ENCODE results near the gene DNAAF5. TPM values are rescaled to one million over a fixed set of nuclear protein-coding genes. Genes with fewer than 3 reads are reported as not detected.
"Not testable (repeated sequence)": the region's sequence is repeated elsewhere in the genome, so short reads cannot be mapped to it uniquely, and the experiment has no call there.

The DNAAF5 gene
- total and polyA plus RNA-seq, 7 experiments from 2014 or later, result 4.0 to 25.7 (median 13.4) TPM

DNA sequence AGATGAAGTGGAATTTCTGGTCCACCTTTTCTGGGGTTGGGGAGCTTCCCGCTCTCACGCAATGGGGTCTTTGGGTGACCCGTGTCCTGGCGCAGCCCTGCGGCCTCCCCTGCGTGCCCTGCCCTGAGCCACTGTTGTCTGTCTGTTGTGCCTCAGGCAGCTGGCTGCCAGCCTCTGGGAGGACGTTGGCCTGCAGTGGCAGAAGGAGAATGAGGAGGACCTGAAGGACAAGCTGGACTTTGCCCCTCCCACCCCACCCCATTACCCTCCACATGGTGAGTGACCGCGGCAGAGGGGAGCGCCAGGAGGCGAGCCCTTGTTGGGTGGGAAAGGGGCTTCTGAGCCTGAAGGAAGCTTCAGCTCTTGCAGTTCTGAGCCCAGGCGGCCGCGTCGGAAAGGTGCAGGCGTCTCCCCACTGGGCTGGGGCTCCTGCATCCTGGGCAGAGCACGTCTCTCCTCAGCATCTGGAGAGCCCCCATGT, 14.7 kb downstream of the DNAAF5 start:
- peaks cover 0 to 36% (median 0%) of the 10 kb centered on the region in 3 experiments for H3K36me3 ChIP-seq (ENCODE audit: control insufficient read depth in 2 of 3, insufficient read depth in 3 of 3, low read length in 3 of 3)
- CTCF ChIA-PET, result interaction anchor here (0.7 kb wide), 1 partner anchor 32 kb away, joined by 3 read pairs; no protein-coding TSS in a partner anchor
- H3K4me1 Mint-ChIP-seq, result peaks cover 5 to 15% (median 13%) of the 10 kb centered on the region in 7 donors
- H3K36me3 Mint-ChIP-seq, result peaks cover 11 to 43% (median 26%) of the 10 kb centered on the region in 5 donors
- ATAC-seq, result no peak
- DNase-seq, result no peak
- intact Hi-C loops (cut with micrococcal nuclease), result no loop called here
- H3K27ac ChIP-seq (ENCODE audit: low read depth, low read length), result no peak overlapping the region
- H3K27ac Mint-ChIP-seq, result no peak overlapping the region
- H3K27me3 ChIP-seq (ENCODE audit: control insufficient read depth in 2 of 2, insufficient read depth in 2 of 2, low read length in 2 of 2), result no peaks in the 10 kb centered on the region
- no peaks in the 10 kb centered on the region for H3K9me3 ChIP-seq (ENCODE audit: control insufficient read depth in 2 of 3, low read length in 3 of 3)
- no peak overlapping the region for H3K4me3 Mint-ChIP-seq
- H3K4me1 ChIP-seq (ENCODE audit: control insufficient read depth in 2 of 2, insufficient read depth in 2 of 2, low read length in 2 of 2), result no peaks in the 10 kb centered on the region
- H3K27me3 Mint-ChIP-seq, result no peaks in the 10 kb centered on the region
- POLR2A ChIA-PET, result no interaction called here
- no peak overlapping the region for H3K4me3 ChIP-seq (ENCODE audit: low read length)
- H3K9me3 Mint-ChIP-seq, result peaks cover 0 to 3% (median 0%) of the 10 kb centered on the region in 11 donors

DNA sequence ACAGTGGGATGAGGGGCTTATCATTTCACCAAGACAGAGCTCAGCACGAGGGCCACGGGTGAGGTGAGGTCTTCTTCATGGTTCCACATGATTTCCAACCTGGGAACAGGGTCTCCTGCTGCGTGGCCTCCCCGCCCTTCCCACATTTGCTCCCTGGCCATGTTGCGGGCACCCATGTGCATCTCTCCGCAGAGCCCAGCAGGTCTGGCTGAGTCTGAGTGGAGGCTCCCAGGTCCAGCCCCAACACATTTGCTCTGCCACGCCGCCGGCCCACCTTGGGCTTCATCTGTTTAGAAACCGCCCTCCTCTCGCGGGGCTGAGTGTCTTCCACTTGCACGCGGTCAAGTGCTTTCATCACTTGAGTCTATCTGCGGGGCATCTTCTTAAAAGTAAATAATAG, 15.4 kb downstream of the DNAAF5 start:
- intact Hi-C loops (cut with micrococcal nuclease), result no loop called here
- Mint-ChIP-seq H3K27ac (no peak overlapping the region), H3K27me3 (no peaks in the 10 kb centered on the region), H3K36me3 (peaks cover 11 to 43% (median 26%) of the 10 kb centered on the region in 5 donors), H3K4me1 (peaks cover 5 to 15% (median 13%) of the 10 kb centered on the region in 7 donors), H3K4me3 (no peak overlapping the region), H3K9me3 (peaks cover 0 to 3% (median 0%) of the 10 kb centered on the region in 11 donors)
- Histone ChIP-seq H3K4me1 (ENCODE audit: control insufficient read depth in 2 of 2, insufficient read depth in 2 of 2, low read length in 2 of 2) (no peaks in the 10 kb centered on the region), H3K27ac (ENCODE audit: low read depth, low read length) (no peak overlapping the region), H3K9me3 (ENCODE audit: control insufficient read depth in 2 of 3, low read length in 3 of 3) (no peaks in the 10 kb centered on the region), H3K36me3 (ENCODE audit: control insufficient read depth in 2 of 3, insufficient read depth in 3 of 3, low read length in 3 of 3) (peaks cover 0 to 38% (median 0%) of the 10 kb centered on the region in 3 experiments), H3K4me3 (ENCODE audit: low read length) (no peak overlapping the region), H3K27me3 (ENCODE audit: control insufficient read depth in 2 of 2, insufficient read depth in 2 of 2, low read length in 2 of 2) (no peaks in the 10 kb centered on the region)
- ATAC-seq (no peak), DNase-seq (no peak)
- ChIA-PET CTCF (no interaction called here), POLR2A (no interaction called here)

DNA sequence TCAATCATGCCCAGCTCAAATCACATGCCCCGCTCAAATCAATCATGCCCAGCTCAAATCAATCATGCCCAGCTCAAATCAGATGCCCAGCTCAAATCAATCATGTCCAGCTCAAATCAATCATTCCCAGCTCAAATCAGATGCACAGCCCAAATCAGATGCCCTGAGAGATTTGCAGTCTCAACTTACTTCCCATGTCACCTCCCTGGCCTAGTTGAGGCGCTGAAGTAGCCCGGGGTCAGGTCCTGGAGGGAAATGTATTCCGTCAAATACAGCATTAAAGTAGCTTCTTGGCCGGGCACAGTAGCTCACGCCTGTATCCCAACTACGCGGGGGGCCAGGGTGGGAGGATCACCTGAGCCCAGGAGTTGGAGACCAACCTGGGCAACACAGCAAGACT, 16.3 kb downstream of the DNAAF5 start:
- Mint-ChIP-seq H3K36me3 (peaks cover 6 to 38% (median 20%) of the 10 kb centered on the region in 5 donors), H3K27ac (no peak overlapping the region), H3K9me3 (peaks cover 0 to 3% (median 0%) of the 10 kb centered on the region in 11 donors), H3K4me3 (no peak overlapping the region), H3K27me3 (no peaks in the 10 kb centered on the region), H3K4me1 (peaks cover 2 to 9% (median 6%) of the 10 kb centered on the region in 7 donors)
- H3K27ac ChIP-seq (ENCODE audit: low read depth, low read length), result no peak overlapping the region
- peaks cover 0 to 39% (median 0%) of the 10 kb centered on the region in 3 experiments for H3K36me3 ChIP-seq (ENCODE audit: control insufficient read depth in 2 of 3, insufficient read depth in 3 of 3, low read length in 3 of 3)
- no peaks in the 10 kb centered on the region for H3K27me3 ChIP-seq (ENCODE audit: control insufficient read depth in 2 of 2, insufficient read depth in 2 of 2, low read length in 2 of 2)
- no peaks in the 10 kb centered on the region for H3K9me3 ChIP-seq (ENCODE audit: control insufficient read depth in 2 of 3, low read length in 3 of 3)
- ChIA-PET CTCF (no interaction called here), POLR2A (no interaction called here)
- no peak overlapping the region for H3K4me3 ChIP-seq (ENCODE audit: low read length)
- intact Hi-C loops (cut with micrococcal nuclease), result no loop called here
- DNase-seq (no peak), ATAC-seq (no peak)
- no peaks in the 10 kb centered on the region for H3K4me1 ChIP-seq (ENCODE audit: control insufficient read depth in 2 of 2, insufficient read depth in 2 of 2, low read length in 2 of 2)

- H3K4me3 ChIP-seq (ENCODE audit: low read length); POLR2A ChIA-PET; H3K9me3 Mint-ChIP-seq; H3K4me3 Mint-ChIP-seq; H3K27me3 Mint-ChIP-seq; H3K4me1 Mint-ChIP-seq; H3K27me3 ChIP-seq (ENCODE audit: control insufficient read depth in 2 of 2, insufficient read depth in 2 of 2, low read length in 2 of 2); H3K27ac Mint-ChIP-seq; ATAC-seq; H3K27ac ChIP-seq (ENCODE audit: low read depth, low read length); intact Hi-C loops (cut with micrococcal nuclease); CTCF ChIA-PET; H3K9me3 ChIP-seq (ENCODE audit: control insufficient read depth in 2 of 3, low read length in 3 of 3); H3K4me1 ChIP-seq (ENCODE audit: control insufficient read depth in 2 of 2, insufficient read depth in 2 of 2, low read length in 2 of 2); DNase-seq: not testable (repeated sequence)
- peaks cover 0 to 39% (median 0%) of the 10 kb centered on the region in 3 experiments for H3K36me3 ChIP-seq (ENCODE audit: control insufficient read depth in 2 of 3, insufficient read depth in 3 of 3, low read length in 3 of 3)
- H3K36me3 Mint-ChIP-seq, result peaks cover 3 to 33% (median 13%) of the 10 kb centered on the region in 5 donors
Measured at GRCh38 chr7:743341-744127, 17.0 kb downstream of the DNAAF5 start.

DNA sequence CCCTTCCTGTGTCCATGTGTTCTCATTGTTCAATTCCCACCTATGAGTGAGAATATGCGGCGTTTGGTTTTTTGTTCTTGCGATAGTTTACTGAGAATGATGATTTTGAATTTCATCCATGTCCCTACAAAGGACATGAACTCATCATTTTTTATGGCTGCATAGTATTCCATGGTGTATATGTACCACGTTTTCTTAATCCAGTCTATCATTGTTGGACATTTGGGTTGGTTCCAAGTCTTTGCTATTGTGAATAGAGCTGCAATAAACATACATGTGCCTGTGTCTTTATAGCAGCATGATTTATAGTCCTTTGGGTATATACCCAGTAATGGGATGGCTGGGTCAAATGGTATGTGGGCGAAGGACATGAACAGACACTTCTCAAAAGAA, 17.6 kb downstream of the DNAAF5 start:
- H3K9me3 Mint-ChIP-seq; H3K27me3 Mint-ChIP-seq; intact Hi-C loops (cut with micrococcal nuclease); ATAC-seq; DNase-seq; H3K27ac ChIP-seq (ENCODE audit: low read depth, low read length); H3K4me1 Mint-ChIP-seq; H3K27me3 ChIP-seq (ENCODE audit: control insufficient read depth in 2 of 2, insufficient read depth in 2 of 2, low read length in 2 of 2); H3K9me3 ChIP-seq (ENCODE audit: control insufficient read depth in 2 of 3, low read length in 3 of 3); H3K4me3 ChIP-seq (ENCODE audit: low read length); H3K4me1 ChIP-seq (ENCODE audit: control insufficient read depth in 2 of 2, insufficient read depth in 2 of 2, low read length in 2 of 2); CTCF ChIA-PET; POLR2A ChIA-PET; H3K4me3 Mint-ChIP-seq: not testable (repeated sequence)
- Mint-ChIP-seq H3K27ac (peak overlapping the region in 1 of 9 donors; percentile 23), H3K36me3 (peaks cover 3 to 34% (median 12%) of the 10 kb centered on the region in 5 donors)
- peaks cover 0 to 39% (median 0%) of the 10 kb centered on the region in 3 experiments for H3K36me3 ChIP-seq (ENCODE audit: control insufficient read depth in 2 of 3, insufficient read depth in 3 of 3, low read length in 3 of 3)

- H3K27ac Mint-ChIP-seq, result no peak overlapping the region
- no peak overlapping the region for H3K4me3 Mint-ChIP-seq
- H3K36me3 Mint-ChIP-seq, result peaks cover 3 to 39% (median 12%) of the 10 kb centered on the region in 5 donors
- peaks cover 0 to 4% (median 0%) of the 10 kb centered on the region in 7 donors for H3K4me1 Mint-ChIP-seq
- no peaks in the 10 kb centered on the region for H3K27me3 ChIP-seq (ENCODE audit: control insufficient read depth in 2 of 2, insufficient read depth in 2 of 2, low read length in 2 of 2)
- DNase-seq (no peak), ATAC-seq (no peak)
- no peak overlapping the region for H3K4me3 ChIP-seq (ENCODE audit: low read length)
- no peaks in the 10 kb centered on the region for H3K9me3 ChIP-seq (ENCODE audit: control insufficient read depth in 2 of 3, low read length in 3 of 3)
- no peaks in the 10 kb centered on the region for H3K4me1 ChIP-seq (ENCODE audit: control insufficient read depth in 2 of 2, insufficient read depth in 2 of 2, low read length in 2 of 2)
- intact Hi-C loops (cut with micrococcal nuclease), result no loop called here
- POLR2A ChIA-PET, result no interaction called here
- H3K36me3 ChIP-seq (ENCODE audit: control insufficient read depth in 2 of 3, insufficient read depth in 3 of 3, low read length in 3 of 3), result peaks cover 0 to 36% (median 0%) of the 10 kb centered on the region in 3 experiments
- H3K27ac ChIP-seq (ENCODE audit: low read depth, low read length), result no peak overlapping the region
- peaks cover 0 to 3% (median 0%) of the 10 kb centered on the region in 11 donors for H3K9me3 Mint-ChIP-seq
- H3K27me3 Mint-ChIP-seq, result no peaks in the 10 kb centered on the region
- CTCF ChIA-PET, result no interaction called here
Measured at GRCh38 chr7:744854-745430, 18.4 kb downstream of the DNAAF5 start.
